HG03039 (cell line): Measurements from ENCODE around the gene LUZP1.

Experiments
- ATAC-seq: cut with Tn5 transposase; IDR thresholded peaks from one replicate; pipeline ENCODE4 v1.9.1; 2021; ENCODE audit warnings: mild to moderate bottlenecking, moderate library complexity; ENCODE audit not compliant: unreplicated experiment

Gene LUZP1

GRCh38 chr1:23088027-23088426, 80.6 kb downstream of the LUZP1 start:
- no peak for ATAC-seq

DNA sequence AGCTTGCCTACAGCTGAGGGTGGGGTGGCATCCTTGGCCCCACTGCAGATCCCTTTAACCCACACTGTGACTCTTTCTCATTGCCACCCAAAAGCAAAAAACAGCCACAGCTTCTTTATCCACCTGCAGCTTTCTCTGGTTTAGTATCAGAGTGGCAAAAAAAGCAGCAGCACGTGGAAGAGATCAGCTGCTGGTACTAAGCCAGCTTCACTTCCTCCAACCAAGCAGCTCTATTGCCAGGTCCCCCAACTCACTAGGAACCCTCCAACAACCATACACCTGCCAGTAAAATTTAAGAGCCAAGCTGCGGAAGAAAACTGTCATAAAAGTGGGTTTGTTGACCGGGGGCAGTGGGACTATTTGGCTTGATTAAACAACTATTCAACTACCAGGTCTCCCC, 83.0 kb downstream of the LUZP1 start:
- no peak for ATAC-seq

DNA sequence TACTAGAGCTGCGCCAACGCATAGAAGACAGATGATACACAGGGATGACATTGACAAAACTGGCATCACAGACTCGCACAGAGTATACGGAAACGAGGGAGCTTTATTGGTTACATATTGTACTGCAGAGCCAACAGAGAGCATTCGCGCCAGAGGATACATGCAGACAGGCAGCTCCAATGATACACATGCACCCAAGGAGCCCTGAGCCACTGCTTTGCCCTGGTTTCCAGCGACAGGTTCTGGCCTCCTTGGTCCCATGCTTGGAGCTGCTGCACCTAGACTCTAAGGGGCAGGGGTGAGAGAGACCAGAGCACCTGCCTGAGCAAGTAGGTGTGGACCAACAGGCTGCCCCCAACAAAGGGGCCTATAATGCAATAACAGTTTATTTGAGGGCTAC, 83.8 kb downstream of the LUZP1 start:
- no peak for ATAC-seq

DNA sequence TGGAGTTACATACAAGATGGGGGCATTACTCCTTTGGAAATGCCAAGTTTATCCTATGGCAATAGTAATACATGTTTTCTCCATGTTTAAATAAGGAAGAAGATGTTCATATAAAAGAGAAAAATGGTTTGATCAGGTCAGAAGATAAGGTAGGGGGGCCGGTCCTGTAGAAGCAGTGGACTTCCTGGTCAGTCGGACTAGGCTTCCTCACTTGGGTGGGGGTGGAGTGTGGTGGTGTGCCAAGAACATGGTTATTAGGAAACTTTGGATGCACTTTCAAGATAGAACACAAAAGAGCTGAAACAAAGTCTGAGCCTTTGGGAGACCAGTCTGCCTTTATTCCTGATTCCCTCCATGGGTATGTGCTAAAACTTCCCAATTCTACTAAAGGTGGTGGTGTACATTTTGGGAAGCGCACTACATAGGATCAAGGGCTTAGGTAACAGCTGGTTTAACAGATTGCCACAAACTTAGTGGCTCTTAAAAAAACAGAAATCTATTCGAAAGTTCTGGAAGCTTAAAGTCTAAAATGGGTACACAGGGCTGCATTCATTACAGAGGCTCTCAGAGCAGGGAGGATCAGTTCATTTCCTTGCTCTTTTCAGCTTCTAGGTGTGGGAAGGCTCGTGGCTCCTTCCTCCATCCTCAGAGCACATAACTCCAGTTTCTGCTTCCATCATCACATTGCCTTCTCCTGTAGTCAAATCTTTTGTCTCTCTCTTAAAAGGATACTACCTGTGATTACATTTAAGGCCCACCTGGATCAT, 84.8 kb downstream of the LUZP1 start:
- no peak for ATAC-seq

GRCh38 chr1:23081376-23081775, 87.3 kb downstream of the LUZP1 start:
- ATAC-seq, result no peak

DNA sequence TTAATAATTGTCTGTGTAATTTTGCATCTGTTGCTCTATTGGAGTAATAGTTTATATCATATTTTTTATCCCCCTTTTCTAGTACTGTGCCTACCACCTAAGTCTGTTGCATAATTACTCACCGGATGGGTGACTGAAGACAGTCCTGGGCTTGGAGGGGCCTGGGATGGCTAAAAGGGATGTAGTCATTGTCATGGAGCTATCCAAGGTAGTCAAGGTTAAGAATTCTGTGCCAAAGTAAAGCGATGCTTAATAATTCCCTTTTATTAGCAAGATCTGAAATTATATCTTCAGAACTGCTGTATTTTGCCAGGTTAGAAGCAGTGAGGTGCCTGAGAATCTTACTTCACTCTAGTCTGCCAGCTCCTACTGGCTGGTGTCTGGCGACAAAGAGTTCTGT, 87.8 kb downstream of the LUZP1 start:
- no peak for ATAC-seq

DNA sequence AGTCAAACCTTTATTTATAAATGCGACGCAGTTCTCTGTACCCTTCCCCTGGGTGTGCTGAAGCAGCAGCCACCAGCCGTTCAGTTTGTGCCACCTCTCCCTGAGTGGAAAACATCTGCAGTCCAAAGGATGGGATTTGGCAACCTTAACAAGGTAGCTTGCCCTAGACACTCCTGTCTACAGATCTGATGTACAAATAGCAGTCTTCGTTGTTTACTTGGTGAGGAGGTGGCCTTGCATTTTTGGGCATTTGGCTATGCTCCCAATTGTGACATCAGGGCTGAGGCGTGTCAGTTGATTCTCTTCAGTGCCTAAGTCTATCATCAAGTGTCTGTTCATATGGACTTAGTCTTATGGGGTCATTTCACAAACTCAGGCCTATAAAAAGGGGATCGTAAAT, 89.6 kb downstream of the LUZP1 start:
- no peak for ATAC-seq

GRCh38 chr1:23074012-23074411, 94.6 kb downstream of the LUZP1 start:
- ATAC-seq, result no peak

DNA sequence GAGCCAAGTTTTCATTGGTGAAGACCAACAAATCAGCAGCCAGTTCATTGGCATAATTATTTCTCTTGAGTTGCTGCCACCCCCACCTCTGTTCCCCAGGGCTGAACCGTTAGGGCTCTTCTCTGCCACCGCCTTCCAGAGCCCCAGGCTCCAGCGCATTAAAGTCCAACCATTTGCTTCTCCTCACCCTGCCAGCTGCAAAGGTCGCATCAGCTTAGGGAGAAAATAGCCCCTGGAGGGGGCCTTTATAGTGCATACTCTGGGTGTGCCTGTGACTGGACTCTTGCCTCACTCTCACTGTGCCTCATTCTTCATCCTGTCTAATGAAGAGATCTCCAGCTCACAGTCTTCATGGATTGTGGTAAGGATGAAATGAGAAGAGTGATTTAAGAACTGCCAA, 99.0 kb downstream of the LUZP1 start:
- ATAC-seq, result no peak

DNA sequence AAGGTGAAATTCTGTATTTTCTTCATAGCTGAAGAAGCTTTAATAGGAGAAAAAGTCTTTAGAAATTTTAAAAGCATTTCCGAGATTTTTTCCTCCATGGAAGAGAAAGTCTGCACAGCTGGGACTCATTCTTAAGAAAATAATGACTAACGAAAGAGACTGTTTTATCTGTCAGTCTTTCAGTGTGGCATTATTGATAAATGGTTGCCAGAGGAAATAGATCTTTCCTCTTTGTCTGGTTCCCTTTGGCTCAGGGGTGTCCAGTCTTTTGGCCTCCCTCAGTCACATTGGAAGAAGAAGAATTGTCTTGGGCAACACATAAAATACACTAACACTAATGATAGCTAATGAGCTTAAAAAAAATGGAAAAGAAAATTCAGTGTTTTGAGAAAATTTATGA, 99.5 kb downstream of the LUZP1 start:
- no peak for ATAC-seq

- ATAC-seq, result no peak
Observed at GRCh38 chr1:23066075-23066474, 102.6 kb downstream of the LUZP1 start.

GRCh38 chr1:23065385-23065784, 103.3 kb downstream of the LUZP1 start:
- ATAC-seq, result no peak

DNA sequence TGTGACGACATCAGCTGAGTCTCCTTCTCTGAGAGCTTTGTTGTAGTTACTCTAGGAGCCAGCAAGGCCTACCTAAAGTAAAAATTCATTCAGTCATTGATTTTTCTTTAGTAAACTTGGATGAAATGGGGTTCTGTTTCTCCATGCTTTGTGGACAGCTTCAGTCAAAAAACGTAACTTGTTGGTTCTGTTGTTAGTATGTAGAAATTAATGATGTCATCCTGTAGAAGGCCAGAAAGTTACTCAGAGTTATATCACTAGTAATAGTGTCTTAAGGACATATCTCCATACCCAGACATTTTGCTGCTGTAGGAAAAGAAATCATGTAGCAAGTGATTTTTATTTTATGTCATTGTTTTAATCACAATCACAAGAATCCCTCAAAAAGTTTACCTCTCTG, 106.4 kb downstream of the LUZP1 start:
- no peak for ATAC-seq

DNA sequence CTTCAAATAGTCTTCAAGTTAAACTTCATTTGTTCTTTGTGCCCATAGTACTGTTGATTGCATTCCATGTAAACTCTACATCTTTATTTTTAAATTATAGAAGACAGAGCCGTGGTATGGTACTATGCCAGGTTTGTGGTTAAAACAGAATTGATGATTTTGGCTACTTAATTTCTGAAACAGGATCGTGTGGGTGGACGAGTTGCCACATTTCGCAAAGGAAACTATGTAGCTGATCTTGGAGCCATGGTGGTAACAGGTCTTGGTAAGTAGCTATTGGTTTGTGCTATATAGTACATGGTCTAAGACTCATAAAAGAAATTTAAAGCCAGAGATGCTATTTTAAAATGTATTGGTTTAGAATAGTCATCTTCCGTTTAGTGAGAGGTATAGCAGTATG, 111.4 kb downstream of the LUZP1 start:
- ATAC-seq, result no peak

DNA sequence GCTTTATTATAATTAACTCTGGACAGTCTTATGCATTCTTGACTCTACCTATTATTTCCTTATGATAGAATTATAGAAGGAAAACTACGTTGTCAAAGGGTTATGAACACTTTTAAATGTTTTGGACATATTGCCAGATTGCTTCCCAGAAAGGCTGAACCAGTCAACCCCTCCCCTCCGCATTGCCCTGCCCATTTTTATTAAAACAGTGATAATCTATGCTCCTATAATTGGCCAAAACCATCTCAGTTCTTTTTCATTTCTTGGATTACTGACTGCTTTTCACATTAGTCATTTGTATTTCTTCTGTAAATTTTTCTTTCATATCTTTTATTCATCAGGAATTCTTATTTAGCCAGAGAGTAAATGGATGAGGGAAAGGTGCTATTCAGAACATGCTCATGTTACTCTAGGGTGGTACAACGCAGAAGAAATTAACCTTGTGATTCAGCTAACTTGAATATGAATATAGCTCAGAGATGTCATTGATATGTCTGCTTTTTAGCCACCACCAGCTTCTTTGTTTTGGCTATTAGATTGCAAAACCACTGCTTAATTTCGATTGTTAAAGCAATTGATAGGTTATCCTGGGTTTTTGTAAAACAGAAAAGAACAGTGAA, 117.3 kb downstream of the LUZP1 start:
- no peak for ATAC-seq

DNA sequence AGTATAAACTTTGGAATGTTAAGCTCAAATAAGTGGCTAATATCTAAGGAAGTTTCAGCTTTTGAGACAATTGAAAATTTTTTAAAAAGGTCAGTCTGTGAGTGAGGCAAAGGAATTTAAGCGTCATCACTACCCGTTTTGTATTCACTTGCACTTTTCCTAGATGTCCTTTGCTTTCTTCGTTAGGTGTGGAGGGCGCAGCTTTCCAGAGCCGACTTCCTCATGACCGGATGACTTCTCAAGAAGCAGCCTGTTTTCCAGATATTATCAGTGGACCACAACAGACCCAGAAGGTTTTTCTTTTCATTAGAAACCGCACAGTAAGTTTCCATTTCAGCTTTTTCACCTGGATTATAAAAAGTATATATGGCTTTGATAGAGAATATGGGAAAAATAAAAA, 118.5 kb downstream of the LUZP1 start:
- no peak for ATAC-seq

- no peak for ATAC-seq
Observed at GRCh38 chr1:23044035-23044434, 124.6 kb downstream of the LUZP1 start.

DNA sequence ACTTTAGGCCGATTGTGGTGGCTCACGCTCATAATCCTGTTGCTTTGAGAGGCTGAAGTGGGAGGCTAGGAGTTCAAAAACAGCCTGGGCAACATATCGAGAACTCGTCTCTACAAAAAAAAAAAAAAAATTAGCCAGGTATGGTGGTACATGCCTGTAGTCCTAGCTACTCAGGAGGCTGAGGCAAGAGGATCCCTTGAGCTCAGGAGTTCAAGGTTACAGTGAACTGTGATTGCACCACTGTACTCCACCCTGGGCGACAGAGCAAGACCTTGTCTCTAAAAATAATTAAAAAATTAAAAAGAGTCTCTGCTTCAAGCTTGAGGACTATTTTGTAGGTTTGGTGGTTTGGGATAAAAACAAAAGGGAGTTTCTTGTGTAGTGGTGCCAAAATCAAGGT, 128.1 kb downstream of the LUZP1 start:
- ATAC-seq, result no peak

- ATAC-seq, result no peak
Observed at GRCh38 chr1:23039308-23039826, 129.3 kb downstream of the LUZP1 start.

GRCh38 chr1:23037081-23037740, 131.4 kb downstream of the LUZP1 start:
- no peak for ATAC-seq

GRCh38 chr1:23035823-23036452, 132.7 kb downstream of the LUZP1 start:
- ATAC-seq, result no peak
